GM12874 (cell line): Measurements from ENCODE around the gene RPL19.

Experiments
- CTCF ChIP-seq: IDR thresholded peaks from 2 replicates; pipeline ENCODE4 v1.5.1; 2011; ENCODE audit warnings: low read depth, mild to moderate bottlenecking, control low read depth, low read length, moderate library complexity; ENCODE audit not compliant: insufficient read depth

The RPL19 gene

GRCh38 chr17:39156491-39156890, 43.6 kb upstream of the RPL19 start:
- TF ChIP-seq CTCF = no peak

- TF ChIP-seq CTCF = no peak
These were observed 41.5 kb upstream of the RPL19 start for GRCh38 chr17:39158623-39159022.

GRCh38 chr17:39161962-39162361, 38.1 kb upstream of the RPL19 start:
- no peak for TF ChIP-seq CTCF

GRCh38 chr17:39164675-39165143, 35.4 kb upstream of the RPL19 start:
- TF ChIP-seq CTCF = peak; percentile 93

- no peak for TF ChIP-seq CTCF
These were observed 34.8 kb upstream of the RPL19 start for GRCh38 chr17:39165178-39165840.

GRCh38 chr17:39165841-39166349, 34.2 kb upstream of the RPL19 start, which contains the start of gene ARL5C:
TSS of gene ARL5C (minus strand) at chr17:39166161. CDS start at chr17:39165760, 401 bp downstream.
- TF ChIP-seq CTCF = no peak

GRCh38 chr17:39166437-39167335, 33.4 kb upstream of the RPL19 start:
- no peak for TF ChIP-seq CTCF
